Activated CD8-positive, alpha-beta T cell treated with anti-CD3 and anti-CD28 coated beads for 36 hours (primary cell): Measurements from ENCODE around the gene DGKI. TPM values are rescaled to one million over a fixed set of nuclear protein-coding genes. Genes with fewer than 3 reads are reported as not detected.

Experiments
- ATAC-seq: fragments of 200-7000 bp; cut with Tn5 transposase; one replicate; pipeline ENCODE4 v1.10.0; 2021; ENCODE audit warnings: mild to moderate bottlenecking, moderate library complexity
- CTCF ChIA-PET: fragments of 350-600 bp; sonication (Branson Sonifier 250); formaldehyde crosslinking; loops from one replicate; lab custom pipeline; 2021; ENCODE audit warnings: antibody characterized with exemption; lab: Charles Lee
- POLR2A ChIA-PET: fragments of 350-600 bp; sonication (Branson Sonifier 250); formaldehyde crosslinking; loops from one replicate; lab custom pipeline; 2021; ENCODE audit warnings: antibody characterized with exemption; lab: Charles Lee
- DNase-seq: peaks from one replicate; pipeline ENCODE4 v3.0.0-alpha.2; 2020
- H3K27ac Mint-ChIP-seq: one replicate; pipeline ENCODE4 v1.8.0; 2021; ENCODE audit warnings: mild to moderate bottlenecking, mixed read lengths
- H3K27me3 Mint-ChIP-seq: one replicate; pipeline ENCODE4 v1.8.0; 2021; ENCODE audit warnings: mixed read lengths
- H3K36me3 Mint-ChIP-seq: one replicate; pipeline ENCODE4 v1.8.0; 2021; ENCODE audit warnings: low read depth, mixed read lengths
- H3K4me1 Mint-ChIP-seq: one replicate; pipeline ENCODE4 v1.8.0; 2021; ENCODE audit warnings: low read depth, mixed read lengths
- H3K4me3 Mint-ChIP-seq: one replicate; pipeline ENCODE4 v1.8.0; 2021; ENCODE audit warnings: mild to moderate bottlenecking, moderate library complexity, mixed read lengths
- H3K9me3 Mint-ChIP-seq: one replicate; pipeline ENCODE4 v1.8.0; 2021; ENCODE audit warnings: mixed read lengths
- intact Hi-C: fragments of 100-400 bp; cut with micrococcal nuclease; formaldehyde crosslinking; loops from one replicate; pipeline ENCODE4 v1.10.0; 2022
- total RNA-seq, 2 experiments: library from RNA; stranded (reverse); gene quantifications; one replicate each; pipeline ENCODE4 v1.2.3, GENCODE V29; 2021
- TF ChIP-seq, protein P1 (sequence below): fragments of 200-600 bp; IDR thresholded peaks from one replicate; pipeline ENCODE4 v1.8.0; 2022; ENCODE audit warnings: antibody characterized with exemption, mild to moderate bottlenecking

DGKI gene
- total RNA-seq, 2 experiments from 2014 or later = 0.38 to 0.65 TPM

DNA sequence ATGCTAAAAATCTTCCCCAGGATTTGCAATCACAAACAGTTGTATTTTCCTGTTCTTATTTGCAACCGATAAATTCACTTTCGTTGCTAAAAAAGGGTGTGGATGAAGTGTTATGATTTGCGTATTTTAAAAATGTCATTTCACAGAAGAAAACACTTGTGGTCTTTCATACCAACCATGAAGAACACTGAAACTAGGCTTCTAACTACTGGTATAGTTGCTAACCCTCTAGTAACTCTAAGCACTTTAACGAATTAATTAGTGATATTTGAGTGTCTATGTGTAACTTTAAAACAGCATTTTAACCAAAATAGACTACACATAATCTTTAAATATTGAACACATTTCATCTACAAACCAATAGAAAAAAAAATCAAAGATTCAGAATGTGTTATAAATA, 315.1 kb downstream of the DGKI start:
- CTCF ChIA-PET = no interaction called here
- peaks cover 3% of the 10 kb centered on the region for H3K27me3 Mint-ChIP-seq
- TF ChIP-seq, protein P1, sequence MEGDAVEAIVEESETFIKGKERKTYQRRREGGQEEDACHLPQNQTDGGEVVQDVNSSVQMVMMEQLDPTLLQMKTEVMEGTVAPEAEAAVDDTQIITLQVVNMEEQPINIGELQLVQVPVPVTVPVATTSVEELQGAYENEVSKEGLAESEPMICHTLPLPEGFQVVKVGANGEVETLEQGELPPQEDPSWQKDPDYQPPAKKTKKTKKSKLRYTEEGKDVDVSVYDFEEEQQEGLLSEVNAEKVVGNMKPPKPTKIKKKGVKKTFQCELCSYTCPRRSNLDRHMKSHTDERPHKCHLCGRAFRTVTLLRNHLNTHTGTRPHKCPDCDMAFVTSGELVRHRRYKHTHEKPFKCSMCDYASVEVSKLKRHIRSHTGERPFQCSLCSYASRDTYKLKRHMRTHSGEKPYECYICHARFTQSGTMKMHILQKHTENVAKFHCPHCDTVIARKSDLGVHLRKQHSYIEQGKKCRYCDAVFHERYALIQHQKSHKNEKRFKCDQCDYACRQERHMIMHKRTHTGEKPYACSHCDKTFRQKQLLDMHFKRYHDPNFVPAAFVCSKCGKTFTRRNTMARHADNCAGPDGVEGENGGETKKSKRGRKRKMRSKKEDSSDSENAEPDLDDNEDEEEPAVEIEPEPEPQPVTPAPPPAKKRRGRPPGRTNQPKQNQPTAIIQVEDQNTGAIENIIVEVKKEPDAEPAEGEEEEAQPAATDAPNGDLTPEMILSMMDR = no peak
- H3K4me3 Mint-ChIP-seq = no peak overlapping the region
- ATAC-seq = no peak
- DNase-seq = no peak
- no peaks in the 10 kb centered on the region for H3K36me3 Mint-ChIP-seq
- POLR2A ChIA-PET = no interaction called here
- H3K27ac Mint-ChIP-seq = no peak overlapping the region
- H3K4me1 Mint-ChIP-seq = no peaks in the 10 kb centered on the region
- intact Hi-C loops = no loop called here
- H3K9me3 Mint-ChIP-seq = no peaks in the 10 kb centered on the region

DNA sequence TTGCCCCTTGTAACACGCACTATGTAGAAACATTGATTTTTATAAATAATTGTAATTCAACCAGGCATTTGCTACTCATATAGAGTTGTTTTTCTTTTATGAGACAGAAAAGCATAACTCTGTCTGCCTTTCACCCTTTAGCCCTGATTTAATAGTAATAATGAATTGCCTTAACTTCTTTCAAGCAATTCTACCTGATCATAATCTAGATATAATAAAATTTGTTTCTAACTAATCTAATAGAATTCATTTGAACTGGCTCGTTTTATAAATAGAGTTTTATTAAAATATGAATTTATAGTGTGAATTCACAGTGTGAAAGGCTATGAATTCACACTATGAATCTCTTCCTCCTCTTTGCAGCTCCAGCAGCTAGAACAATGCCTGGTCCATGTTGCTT, 319.1 kb downstream of the DGKI start:
- Mint-ChIP-seq H3K27me3 (no peaks in the 10 kb centered on the region), H3K4me3 (no peak overlapping the region), H3K27ac (no peak overlapping the region), H3K36me3 (no peaks in the 10 kb centered on the region), H3K4me1 (no peaks in the 10 kb centered on the region), H3K9me3 (no peaks in the 10 kb centered on the region)
- CTCF ChIA-PET = no interaction called here
- intact Hi-C loops = no loop called here
- DNase-seq (no peak), ATAC-seq (no peak)
- POLR2A ChIA-PET = no interaction called here
- TF ChIP-seq, protein P1 = no peak

DNA sequence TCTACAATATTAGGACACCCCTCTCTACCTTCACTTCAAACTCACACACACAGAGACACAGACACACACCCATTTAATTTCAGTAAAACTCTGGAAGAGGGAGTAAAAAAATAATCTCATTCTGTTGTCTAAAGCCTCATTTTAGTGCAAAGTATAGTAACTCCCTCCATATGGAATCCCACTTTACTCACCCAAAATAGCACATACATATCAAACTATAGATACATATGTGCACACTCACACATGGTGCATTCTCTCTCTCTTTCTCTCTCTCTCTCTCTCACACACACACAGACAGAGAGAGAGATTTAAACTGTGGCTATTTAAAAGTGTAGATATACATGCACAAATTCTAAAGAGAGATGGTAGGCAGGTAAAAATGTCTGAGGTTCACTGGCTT, 323.6 kb downstream of the DGKI start:
- no peaks in the 10 kb centered on the region for H3K27me3 Mint-ChIP-seq
- CTCF ChIA-PET = no interaction called here
- no peaks in the 10 kb centered on the region for H3K4me1 Mint-ChIP-seq
- ATAC-seq (no peak), DNase-seq (no peak)
- POLR2A ChIA-PET = no interaction called here
- TF ChIP-seq, protein P1 = no peak
- no peak overlapping the region for H3K27ac Mint-ChIP-seq
- H3K9me3 Mint-ChIP-seq = no peaks in the 10 kb centered on the region
- H3K36me3 Mint-ChIP-seq = no peaks in the 10 kb centered on the region
- intact Hi-C loops = no loop called here
- H3K4me3 Mint-ChIP-seq = no peak overlapping the region

DNA sequence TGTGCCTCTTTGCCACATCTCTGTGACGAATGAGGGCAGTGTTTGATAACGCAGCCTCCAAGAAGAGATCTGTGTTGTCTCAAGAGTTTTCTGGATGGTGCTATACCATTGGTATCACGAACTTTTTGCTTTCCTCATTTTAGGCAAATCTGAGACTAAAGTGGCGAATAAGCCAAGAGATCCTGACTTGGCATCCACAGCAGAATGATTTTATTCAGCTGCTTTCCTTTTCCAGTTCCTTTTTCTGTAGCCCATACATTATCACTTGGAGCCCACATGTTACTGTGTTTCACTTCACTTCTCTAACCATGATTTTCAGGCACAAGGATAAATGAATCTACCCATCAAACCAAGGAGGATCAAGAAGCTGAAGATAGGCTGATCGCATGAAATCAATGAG, 325.3 kb downstream of the DGKI start:
- Mint-ChIP-seq H3K27me3 (no peaks in the 10 kb centered on the region), H3K4me3 (no peak overlapping the region)
- POLR2A ChIA-PET = no interaction called here

DNA sequence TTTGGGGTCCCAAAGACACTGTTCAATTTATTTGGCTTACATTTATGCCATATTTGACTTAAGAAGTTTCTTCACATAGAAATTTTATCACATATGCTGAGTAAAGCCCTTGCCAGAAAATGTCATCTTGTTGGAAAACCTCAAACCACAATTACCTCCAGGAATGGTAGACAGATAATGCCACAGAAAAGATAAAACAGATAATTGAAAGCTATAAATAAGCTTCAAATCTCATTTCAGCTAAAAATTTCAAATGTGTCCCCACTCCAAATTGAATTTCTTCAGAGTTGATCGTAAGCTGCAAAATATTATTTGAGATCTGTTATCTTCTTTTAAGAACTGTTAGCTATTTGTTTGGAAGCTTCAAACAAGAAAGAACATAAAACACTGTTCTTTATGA, 326.8 kb downstream of the DGKI start:
- DNase-seq (no peak), ATAC-seq (no peak)
- no peak overlapping the region for H3K27ac Mint-ChIP-seq
- ChIA-PET POLR2A (no interaction called here), CTCF (interaction anchor here (1.3 kb wide), 1 partner anchor 15 kb away, joined by 3 read pairs; no protein-coding TSS in a partner anchor)
- intact Hi-C loops = no loop called here
- no peaks in the 10 kb centered on the region for H3K4me1 Mint-ChIP-seq
- H3K9me3 Mint-ChIP-seq = no peaks in the 10 kb centered on the region
- TF ChIP-seq, protein P1 = no peak
- H3K4me3 Mint-ChIP-seq = no peak overlapping the region
- H3K27me3 Mint-ChIP-seq = no peaks in the 10 kb centered on the region
- H3K36me3 Mint-ChIP-seq = no peaks in the 10 kb centered on the region

More for the DNA sequence above, 325.3 kb downstream of the DGKI start:
- no peak overlapping the region for H3K27ac Mint-ChIP-seq
- no peak for ATAC-seq
- H3K9me3 Mint-ChIP-seq = no peaks in the 10 kb centered on the region
- CTCF ChIA-PET = no interaction called here
- intact Hi-C loops = no loop called here
- H3K36me3 Mint-ChIP-seq = no peaks in the 10 kb centered on the region
- H3K4me1 Mint-ChIP-seq = no peaks in the 10 kb centered on the region
- TF ChIP-seq, protein P1 = no peak
- no peak for DNase-seq
